Esophagus muscularis mucosa (tissue), 4 donors: ENCODE results near the gene RAF1. TPM values are rescaled to one million over a fixed set of nuclear protein-coding genes. Genes with fewer than 3 reads are reported as not detected.
A peak's percentile ranks its signal among the peaks of the same experiment; 100 is the strongest.

ENCODE experiments used
- DNase-seq: peaks from one replicate; pipeline ENCODE4 v3.0.0-alpha.2; 2017; ENCODE audit errors: extremely low spot score
- H3K27ac ChIP-seq, 4 donors: fragments of 200-600 bp; sonication (generic); replicated peaks in 1 of 4; 1 replicate in 3 of 4; 2 replicates in 1 of 4; pipeline ENCODE4 v1.5.1; 2016 to 2019; ENCODE audit warnings: mild to moderate bottlenecking in 1 of 4
- H3K27me3 ChIP-seq, 4 donors: fragments of 200-600 bp; sonication (generic); one replicate each; pipeline versions ENCODE4 v1.5.1 to v1.6.0; 2016 to 2019
- H3K36me3 ChIP-seq, 4 donors: fragments of 200-600 bp; sonication (generic); one replicate each; pipeline ENCODE4 v1.5.1; 2016 to 2019
- H3K4me1 ChIP-seq, 4 donors: fragments of 200-600 bp; sonication (generic); one replicate each; pipeline ENCODE4 v1.5.1; 2016 to 2019
- H3K4me3 ChIP-seq, 4 donors: fragments of 200-600 bp; sonication (generic); 1 replicate in 2 of 4; 2 replicates in 2 of 4; pipeline ENCODE4 v1.5.1; 2016 to 2019; ENCODE audit warnings: mild to moderate bottlenecking in 4 of 4, moderate library complexity in 1 of 4
- H3K9me3 ChIP-seq, 4 donors: fragments of 200-600 bp; sonication (generic); 1 replicate in 3 of 4; 2 replicates in 1 of 4; pipeline ENCODE4 v1.5.1; 2016 to 2019
- EP300 ChIP-seq: sonication (generic); formaldehyde crosslinking; IDR thresholded peaks from one replicate; pipeline ENCODE4 v1.6.1; 2017; ENCODE audit warnings: antibody characterized with exemption
- POLR2A ChIP-seq: fragments of 450-650 bp; IDR thresholded peaks from one replicate; pipeline ENCODE4 v1.6.1; 2017; ENCODE audit warnings: antibody characterized with exemption, moderate library complexity, mild to moderate bottlenecking, low read depth
- POLR2AphosphoS5 ChIP-seq, 2 donors: sonication (generic); formaldehyde crosslinking; IDR thresholded peaks; one replicate each; pipeline ENCODE4 v1.6.1; 2017; ENCODE audit warnings: antibody characterized with exemption in 2 of 2
- whole genome bisulfite sequencing: methylation state at CpG from one replicate; pipeline ENCODE4 v1.1.5; 2018; 5-methylcytosine and 5-hydroxymethylcytosine counted together
- intact Hi-C: fragments of 100-400 bp; cut with DNase I; formaldehyde crosslinking; loops from one replicate; pipeline ENCODE4 v1.15.1; 2023
- total RNA-seq, 4 donors: library from RNA; depleted of rRNA; stranded (reverse); fragments of >200 nt; gene quantifications; one replicate each; pipeline versions ENCODE4 v1.1.0 to v1.2.1, GENCODE V29; 2016
- TF ChIP-seq, protein P1 (sequence below), 3 experiments: fragments of 200-600 bp in 2 of 3; fragments of 450-650 bp in 1 of 3; sonication (generic) in 2 of 3; IDR thresholded peaks; one replicate each; pipeline ENCODE4 v1.5.1; 2017 to 2019; ENCODE audit warnings: antibody characterized with exemption in 3 of 3, mild to moderate bottlenecking in 2 of 3, moderate library complexity in 1 of 3

The RAF1 gene
- total RNA-seq, 4 donors from 2014 or later = 113 to 153 (median 116) TPM

DNA sequence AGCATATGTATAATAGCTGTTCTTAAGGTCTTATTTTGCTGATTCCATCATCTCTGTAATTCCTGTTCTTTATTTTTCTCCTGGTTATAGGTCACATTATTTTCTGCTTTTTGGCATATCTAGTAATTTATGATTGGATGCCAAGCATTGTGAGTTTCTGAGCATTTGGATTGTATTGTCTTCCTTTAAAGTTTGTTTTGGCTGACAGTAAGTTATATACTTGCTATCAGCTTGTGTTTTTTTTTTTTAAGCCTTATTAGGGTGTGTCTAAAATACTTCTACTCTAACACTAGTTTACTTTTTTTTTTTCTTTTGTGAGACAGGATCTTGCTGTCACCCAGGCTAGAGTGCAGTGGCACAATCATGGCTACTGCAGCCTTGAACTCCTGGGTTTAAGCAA, 96.9 kb downstream of the RAF1 start:
- no peak overlapping the region for H3K27ac ChIP-seq
- peaks cover 0 to 7% (median 2%) of the 10 kb centered on the region in 4 donors for H3K9me3 ChIP-seq
- DNase-seq = no peak
- H3K4me3 ChIP-seq = no peak overlapping the region
- TF ChIP-seq EP300 = no peak
- TF ChIP-seq, protein P1, sequence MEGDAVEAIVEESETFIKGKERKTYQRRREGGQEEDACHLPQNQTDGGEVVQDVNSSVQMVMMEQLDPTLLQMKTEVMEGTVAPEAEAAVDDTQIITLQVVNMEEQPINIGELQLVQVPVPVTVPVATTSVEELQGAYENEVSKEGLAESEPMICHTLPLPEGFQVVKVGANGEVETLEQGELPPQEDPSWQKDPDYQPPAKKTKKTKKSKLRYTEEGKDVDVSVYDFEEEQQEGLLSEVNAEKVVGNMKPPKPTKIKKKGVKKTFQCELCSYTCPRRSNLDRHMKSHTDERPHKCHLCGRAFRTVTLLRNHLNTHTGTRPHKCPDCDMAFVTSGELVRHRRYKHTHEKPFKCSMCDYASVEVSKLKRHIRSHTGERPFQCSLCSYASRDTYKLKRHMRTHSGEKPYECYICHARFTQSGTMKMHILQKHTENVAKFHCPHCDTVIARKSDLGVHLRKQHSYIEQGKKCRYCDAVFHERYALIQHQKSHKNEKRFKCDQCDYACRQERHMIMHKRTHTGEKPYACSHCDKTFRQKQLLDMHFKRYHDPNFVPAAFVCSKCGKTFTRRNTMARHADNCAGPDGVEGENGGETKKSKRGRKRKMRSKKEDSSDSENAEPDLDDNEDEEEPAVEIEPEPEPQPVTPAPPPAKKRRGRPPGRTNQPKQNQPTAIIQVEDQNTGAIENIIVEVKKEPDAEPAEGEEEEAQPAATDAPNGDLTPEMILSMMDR (IDR thresholded peaks at IDR 0.05) = no peak
- H3K4me1 ChIP-seq = peaks cover 15 to 23% (median 19%) of the 10 kb centered on the region in 4 donors
- H3K36me3 ChIP-seq = peaks cover 13 to 34% (median 30%) of the 10 kb centered on the region in 4 donors
- H3K27me3 ChIP-seq = no peaks in the 10 kb centered on the region
- intact Hi-C loops = no loop called here

DNA sequence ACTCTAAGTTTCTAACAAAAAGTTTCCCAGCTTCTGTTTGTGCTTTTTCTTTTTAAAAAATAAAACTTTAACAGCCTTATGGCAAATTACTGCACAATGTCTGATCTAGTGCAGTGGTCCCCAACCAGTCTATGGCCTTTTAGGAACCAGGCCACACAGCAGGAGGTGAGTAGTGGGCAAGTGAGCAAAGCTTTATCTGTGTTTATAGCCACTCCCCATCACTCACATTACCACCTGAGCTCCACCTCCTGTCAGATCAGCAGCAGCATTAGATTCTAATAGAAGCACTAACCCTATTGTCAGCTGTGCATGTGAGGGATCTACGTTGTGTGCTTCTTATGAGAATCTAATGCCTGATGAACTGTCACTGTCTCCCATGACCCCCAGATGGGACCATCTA, 101.5 kb downstream of the RAF1 start:
- Histone ChIP-seq H3K9me3 (peaks cover 0 to 7% (median 2%) of the 10 kb centered on the region in 4 donors), H3K27me3 (no peaks in the 10 kb centered on the region), H3K4me1 (peaks cover 46 to 64% (median 60%) of the 10 kb centered on the region in 4 donors), H3K4me3 (no peak overlapping the region), H3K36me3 (no peaks in the 10 kb centered on the region), H3K27ac (peak overlapping the region in 1 of 4 donors; percentile 3)
- no peak for DNase-seq
- TF ChIP-seq, protein P1 (IDR thresholded peaks at IDR 0.05) = no peak
- TF ChIP-seq POLR2AphosphoS5 (IDR thresholded peaks at IDR 0.05) (no peak), POLR2A (no peak), EP300 (no peak)
- intact Hi-C loops = no loop called here
- WGBS = 88% methylated on average over 1 of the region's 1 CpG

DNA sequence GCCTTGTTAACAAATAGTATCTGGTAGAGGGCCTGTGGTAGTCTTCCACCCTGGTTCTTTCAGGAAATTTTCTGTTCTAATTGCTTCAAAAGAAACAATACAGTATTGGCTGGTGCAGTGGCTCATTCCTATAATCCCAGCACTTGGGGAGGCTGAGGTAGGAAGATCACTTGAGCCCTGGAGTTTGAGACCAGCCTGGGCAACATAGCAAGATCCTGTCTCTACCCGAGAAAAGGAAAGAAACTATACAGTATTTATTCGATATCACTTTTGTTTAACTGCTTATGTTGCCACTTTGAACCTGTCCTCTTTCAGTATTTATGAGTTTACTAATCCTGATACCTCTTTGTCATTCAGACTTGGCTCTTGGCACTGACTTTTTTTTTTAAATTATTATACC, 102.5 kb downstream of the RAF1 start:
- no peak for DNase-seq
- Histone ChIP-seq H3K27ac (no peak overlapping the region), H3K4me1 (peaks cover 46 to 65% (median 61%) of the 10 kb centered on the region in 4 donors), H3K36me3 (no peaks in the 10 kb centered on the region), H3K27me3 (no peaks in the 10 kb centered on the region), H3K4me3 (no peak overlapping the region), H3K9me3 (peaks cover 0 to 2% (median under 1%) of the 10 kb centered on the region in 4 donors)
- WGBS = 92% methylated on average over 2 of the region's 2 CpGs
- TF ChIP-seq POLR2AphosphoS5 (IDR thresholded peaks at IDR 0.05) (no peak), POLR2A (no peak), EP300 (no peak)
- TF ChIP-seq, protein P1 (IDR thresholded peaks at IDR 0.05) = no peak
- intact Hi-C loops = no loop called here

DNA sequence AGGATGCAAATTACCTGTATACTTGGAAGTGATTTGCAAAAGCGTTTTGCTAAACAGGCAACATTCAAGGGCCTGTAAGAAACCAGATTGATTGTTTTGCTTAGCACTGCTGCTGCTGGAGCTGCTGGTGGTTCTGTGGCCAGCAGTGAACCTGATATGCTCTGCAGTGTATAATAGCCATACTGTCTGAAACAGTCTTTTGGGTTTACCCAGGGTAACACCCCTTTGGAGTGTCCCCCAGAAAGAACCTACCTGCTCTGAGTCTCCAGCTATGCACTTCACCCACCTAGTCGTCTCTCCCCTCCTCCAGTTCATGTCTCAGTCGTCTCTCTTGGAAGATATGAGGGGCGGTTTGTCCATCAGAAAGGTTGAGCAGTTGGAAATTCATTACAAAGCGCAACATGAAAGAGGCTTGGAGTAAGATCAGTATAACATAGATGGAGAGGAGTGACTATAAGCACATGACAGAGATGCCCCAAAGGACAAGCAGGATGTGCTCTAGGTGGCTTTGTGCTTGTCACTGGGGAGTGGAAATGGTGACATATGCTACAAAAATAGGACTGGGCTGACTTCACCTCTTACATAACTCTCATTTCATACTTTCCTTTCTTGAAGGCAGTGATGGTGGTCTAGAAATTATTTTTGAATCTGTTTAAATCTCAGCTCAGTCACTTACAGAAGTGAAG, 103.3 kb downstream of the RAF1 start:
- no peaks in the 10 kb centered on the region for H3K9me3 ChIP-seq
- DNase-seq = no peak
- WGBS = 78% methylated on average over 5 of the region's 5 CpGs
- H3K36me3 ChIP-seq = no peaks in the 10 kb centered on the region
- H3K4me3 ChIP-seq = no peak overlapping the region
- H3K27me3 ChIP-seq = no peaks in the 10 kb centered on the region
- intact Hi-C loops = no loop called here
- H3K27ac ChIP-seq = no peak overlapping the region
- peaks cover 53 to 72% (median 68%) of the 10 kb centered on the region in 4 donors for H3K4me1 ChIP-seq
- TF ChIP-seq POLR2AphosphoS5 (IDR thresholded peaks at IDR 0.05) (no peak), EP300 (no peak)

DNA sequence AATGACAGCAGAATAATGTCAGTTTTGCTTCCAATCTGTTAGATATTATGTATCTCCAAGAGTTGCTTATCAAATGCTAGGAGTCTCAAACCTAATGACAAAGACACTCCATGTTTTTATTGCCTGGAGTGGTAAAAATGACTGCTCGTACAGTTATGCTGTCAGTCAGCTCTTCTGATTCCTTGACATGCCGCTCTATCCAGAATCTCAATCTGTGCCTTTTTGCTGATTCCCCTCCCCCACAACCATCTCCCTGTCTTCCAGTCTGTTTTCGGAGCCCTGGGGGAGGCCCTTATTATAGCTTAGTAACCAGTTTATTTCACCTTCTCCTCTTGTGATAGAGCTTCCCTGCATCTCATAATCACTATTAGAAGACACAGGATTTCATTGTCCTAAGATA, 104.4 kb downstream of the RAF1 start:
- Histone ChIP-seq H3K9me3 (no peaks in the 10 kb centered on the region), H3K4me1 (peaks cover 53 to 68% (median 66%) of the 10 kb centered on the region in 4 donors), H3K4me3 (no peak overlapping the region), H3K36me3 (no peaks in the 10 kb centered on the region), H3K27ac (no peak overlapping the region), H3K27me3 (peaks cover 0 to 5% (median under 1%) of the 10 kb centered on the region in 4 donors)
- intact Hi-C loops = loop anchor here (5.0 to 10.0 kb wide), 2 partner anchors 163 to 425 kb away; no protein-coding TSS in a partner anchor
- no peak for DNase-seq
- 77% methylated on average over 3 of the region's 3 CpGs for WGBS
- TF ChIP-seq POLR2AphosphoS5 (IDR thresholded peaks at IDR 0.05) = no peak
- no peak for TF ChIP-seq EP300
- TF ChIP-seq, protein P1 (IDR thresholded peaks at IDR 0.05) = no peak
- no peak for TF ChIP-seq POLR2A
